WTC11 (cell line): ENCODE measurements around the gene OR2AJ1.

Experiments
- ELF4 ChIP-seq: sonication (generic); formaldehyde crosslinking; IDR thresholded peaks from 2 replicates; pipeline ENCODE4 v1.8.1; 2022; ENCODE audit warnings: low read depth, mild to moderate bottlenecking, moderate library complexity, missing genetic modification reagents
- FOXP4 ChIP-seq: sonication (generic); formaldehyde crosslinking; IDR thresholded peaks from 2 replicates; pipeline ENCODE4 v1.8.0; 2022; ENCODE audit warnings: mild to moderate bottlenecking, missing genetic modification reagents
- NFE2L1 ChIP-seq: sonication (generic); formaldehyde crosslinking; IDR thresholded peaks from 2 replicates; pipeline ENCODE4 v1.8.1; 2023; ENCODE audit warnings: missing genetic modification reagents
- TF ChIP-seq, protein P1 (sequence below): sonication (generic); formaldehyde crosslinking; IDR thresholded peaks from 2 replicates; pipeline ENCODE4 v1.8.0; 2022; ENCODE audit warnings: missing genetic modification reagents

GRCh38 chr1:247913786-247914185 lies 10.9 kb upstream of the OR2AJ1 start:
- TF ChIP-seq ELF4 (CRISPR knock-in tag) = no peak
- no peak for TF ChIP-seq FOXP4 (CRISPR knock-in tag)
- TF ChIP-seq, protein P1, sequence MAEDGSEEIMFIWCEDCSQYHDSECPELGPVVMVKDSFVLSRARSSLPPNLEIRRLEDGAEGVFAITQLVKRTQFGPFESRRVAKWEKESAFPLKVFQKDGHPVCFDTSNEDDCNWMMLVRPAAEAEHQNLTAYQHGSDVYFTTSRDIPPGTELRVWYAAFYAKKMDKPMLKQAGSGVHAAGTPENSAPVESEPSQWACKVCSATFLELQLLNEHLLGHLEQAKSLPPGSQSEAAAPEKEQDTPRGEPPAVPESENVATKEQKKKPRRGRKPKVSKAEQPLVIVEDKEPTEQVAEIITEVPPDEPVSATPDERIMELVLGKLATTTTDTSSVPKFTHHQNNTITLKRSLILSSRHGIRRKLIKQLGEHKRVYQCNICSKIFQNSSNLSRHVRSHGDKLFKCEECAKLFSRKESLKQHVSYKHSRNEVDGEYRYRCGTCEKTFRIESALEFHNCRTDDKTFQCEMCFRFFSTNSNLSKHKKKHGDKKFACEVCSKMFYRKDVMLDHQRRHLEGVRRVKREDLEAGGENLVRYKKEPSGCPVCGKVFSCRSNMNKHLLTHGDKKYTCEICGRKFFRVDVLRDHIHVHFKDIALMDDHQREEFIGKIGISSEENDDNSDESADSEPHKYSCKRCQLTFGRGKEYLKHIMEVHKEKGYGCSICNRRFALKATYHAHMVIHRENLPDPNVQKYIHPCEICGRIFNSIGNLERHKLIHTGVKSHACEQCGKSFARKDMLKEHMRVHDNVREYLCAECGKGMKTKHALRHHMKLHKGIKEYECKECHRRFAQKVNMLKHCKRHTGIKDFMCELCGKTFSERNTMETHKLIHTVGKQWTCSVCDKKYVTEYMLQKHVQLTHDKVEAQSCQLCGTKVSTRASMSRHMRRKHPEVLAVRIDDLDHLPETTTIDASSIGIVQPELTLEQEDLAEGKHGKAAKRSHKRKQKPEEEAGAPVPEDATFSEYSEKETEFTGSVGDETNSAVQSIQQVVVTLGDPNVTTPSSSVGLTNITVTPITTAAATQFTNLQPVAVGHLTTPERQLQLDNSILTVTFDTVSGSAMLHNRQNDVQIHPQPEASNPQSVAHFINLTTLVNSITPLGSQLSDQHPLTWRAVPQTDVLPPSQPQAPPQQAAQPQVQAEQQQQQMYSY (CRISPR knock-in tag) = no peak
- no peak for TF ChIP-seq NFE2L1 (CRISPR knock-in tag)
